Psoas muscle (tissue), 8 donors: Measurements from ENCODE around the gene IL22. TPM values are rescaled to one million over a fixed set of nuclear protein-coding genes. Genes with fewer than 3 reads are reported as not detected.

ENCODE experiments used
- ATAC-seq, 4 donors: fragments of 200-7000 bp; cut with Tn5 transposase; one replicate each; pipeline ENCODE4 v1.9.1; 2020; ENCODE audit warnings: moderate library complexity in 3 of 4, mild to moderate bottlenecking in 2 of 4
- DNase-seq, 2 donors: peaks; one replicate each; pipeline ENCODE4 v3.0.0-alpha.2; 2020
- H3K27ac ChIP-seq: fragments of 200-600 bp; one replicate; pipeline ENCODE4 v1.8.0; 2022
- H3K27me3 ChIP-seq, 3 donors: fragments of 200-600 bp in 1 of 3; one replicate each; pipeline versions ENCODE4 v1.6.1 to v1.8.0; 2013 to 2022; ENCODE audit warnings: low read length in 2 of 3, mild to moderate bottlenecking in 2 of 3, moderate library complexity in 1 of 3; ENCODE audit not compliant: insufficient read depth in 3 of 3
- H3K36me3 ChIP-seq, 2 donors: fragments of 200-600 bp in 1 of 2; one replicate each; pipeline versions ENCODE4 v1.6.1 to v1.8.0; 2013 to 2022; ENCODE audit warnings: low read depth in 1 of 2, mild to moderate bottlenecking in 1 of 2, moderate library complexity in 1 of 2; ENCODE audit not compliant: insufficient read depth in 1 of 2
- H3K4me1 ChIP-seq: fragments of 200-600 bp; one replicate; pipeline ENCODE4 v1.8.0; 2022
- H3K4me3 ChIP-seq: fragments of 200-600 bp; one replicate; pipeline ENCODE4 v1.8.0; 2022; ENCODE audit warnings: mild to moderate bottlenecking
- H3K9me3 ChIP-seq: fragments of 200-600 bp; one replicate; pipeline ENCODE4 v1.8.0; 2022
- CTCF ChIP-seq: fragments of 200-600 bp; IDR thresholded peaks from one replicate; pipeline ENCODE4 v1.8.0; 2022; ENCODE audit warnings: antibody characterized with exemption
- WGBS, 3 donors: extraction: QIAGEN DNeasy Blood & Tissue Kit; methylation state at CpG; one replicate each; pipeline versions ENCODE4 v1.1.6 to v1.1.7; 2013; 5-methylcytosine and 5-hydroxymethylcytosine counted together
- intact Hi-C, 2 donors: fragments of 100-400 bp; cut with DNase I; formaldehyde crosslinking; loops; one replicate each; pipeline versions ENCODE4 v1.11.0 to v1.14.2; 2022
- polyA plus RNA-seq, 3 donors: library from polyadenylated mRNA; stranded (reverse); fragments of 200-250 nt; gene quantifications; one replicate each; pipeline ENCODE4 v1.2.3, GENCODE V29; 2013
- total RNA-seq, 4 donors: library from RNA; stranded (reverse); fragmentation: NEBNext Ultra II Directional in 2 of 4; extraction: Animal tissue kit (Norgen Biotek cat#: 25700) in 2 of 4; gene quantifications; one replicate each; pipeline versions ENCODE4 v1.2.1 to v1.2.4, GENCODE V29; 2021 to 2023
- donor health status: healthy with polysubstance abuse.
- donor health status: DM: no; HTN: no; CAD: no; lungs with moderate emphysema.
- donor health status: Bipolar disorder and iron deficiency.
- donor health status: healthy.
- donor health status: DM: yes; HTN: yes; CAD: no.
- donor health status: DM: no; HTN: no; CAD: no.
- donor health status: DM: no; HTN: no; CAD: no.
- donor health status: DM: yes; HTN: yes; CAD: no.

Gene IL22
- total and polyA plus RNA-seq, 7 donors: not detected

- DNase-seq (no peak), ATAC-seq (no peak)
- intact Hi-C loops: no loop called here
- 59 to 71% (median 66%) methylated on average over 3 of the region's 3 CpGs for WGBS, 3 donors
- H3K4me1 ChIP-seq: no peaks in the 10 kb centered on the region
- no peaks in the 10 kb centered on the region for H3K9me3 ChIP-seq
- TF ChIP-seq CTCF: no peak
- H3K27ac ChIP-seq: no peak overlapping the region
- H3K27me3 ChIP-seq: no peaks in the 10 kb centered on the region
- H3K36me3 ChIP-seq: no peaks in the 10 kb centered on the region
- no peak overlapping the region for H3K4me3 ChIP-seq
These were observed 17.0 kb upstream of the IL22 start for GRCh38 chr12:68270358-68270757.

GRCh38 chr12:68269779-68270178 is 16.4 kb upstream of the IL22 start:
- no peaks in the 10 kb centered on the region for H3K9me3 ChIP-seq
- WGBS, 3 donors: 86 to 100% (median 91%) methylated on average over 2 of the region's 2 CpGs
- intact Hi-C loops: no loop called here
- no peak for DNase-seq
- H3K27ac ChIP-seq: no peak overlapping the region
- no peak for TF ChIP-seq CTCF
- no peak overlapping the region for H3K4me3 ChIP-seq
- no peaks in the 10 kb centered on the region for H3K27me3 ChIP-seq
- no peaks in the 10 kb centered on the region for H3K36me3 ChIP-seq
- H3K4me1 ChIP-seq: no peaks in the 10 kb centered on the region
- no peak for ATAC-seq

- no peaks in the 10 kb centered on the region for H3K27me3 ChIP-seq
- H3K4me3 ChIP-seq: no peak overlapping the region
- no peaks in the 10 kb centered on the region for H3K4me1 ChIP-seq
- ATAC-seq (no peak), DNase-seq (no peak)
- H3K36me3 ChIP-seq: no peaks in the 10 kb centered on the region
- intact Hi-C loops: no loop called here
- H3K27ac ChIP-seq: no peak overlapping the region
- no peak for TF ChIP-seq CTCF
- no peaks in the 10 kb centered on the region for H3K9me3 ChIP-seq
These were observed 15.6 kb upstream of the IL22 start for GRCh38 chr12:68268967-68269366.

GRCh38 chr12:68267892-68268396 is 14.5 kb upstream of the IL22 start:
- Histone ChIP-seq H3K4me1 (no peaks in the 10 kb centered on the region), H3K36me3 (no peaks in the 10 kb centered on the region), H3K27ac (no peak overlapping the region), H3K27me3 (no peaks in the 10 kb centered on the region), H3K9me3 (no peaks in the 10 kb centered on the region), H3K4me3 (no peak overlapping the region)
- TF ChIP-seq CTCF: no peak
- WGBS, 3 donors: 83 to 91% (median 90%) methylated on average over 6 of the region's 6 CpGs
- ATAC-seq (no peak), DNase-seq (no peak)
- intact Hi-C loops: no loop called here

- Histone ChIP-seq H3K9me3 (no peaks in the 10 kb centered on the region), H3K27me3 (no peaks in the 10 kb centered on the region), H3K27ac (no peak overlapping the region), H3K4me3 (no peak overlapping the region), H3K36me3 (no peaks in the 10 kb centered on the region), H3K4me1 (no peaks in the 10 kb centered on the region)
- TF ChIP-seq CTCF: no peak
- DNase-seq (no peak), ATAC-seq (no peak)
- 78 to 93% (median 91%) methylated on average over 2 of the region's 2 CpGs for WGBS, 3 donors
- intact Hi-C loops: no loop called here
These were observed 11.5 kb upstream of the IL22 start for GRCh38 chr12:68264857-68265256.
